Spinal cord (tissue), 10 donors: ENCODE results near the gene PPP1R37. TPM values are rescaled to one million over a fixed set of nuclear protein-coding genes. Genes with fewer than 3 reads are reported as not detected.

Experiments
- DNase-seq, 6 donors: peaks; one replicate each; pipeline versions ENCODE4 v3.0.0 to v3.0.0-alpha.2; 2013 to 2015; ENCODE audit warnings: low spot score in 6 of 6, low read depth in 4 of 6
- H3K27ac ChIP-seq: one replicate; pipeline ENCODE4 v1.5.1; 2013; ENCODE audit warnings: low read depth, low read length, control low read depth
- H3K27me3 ChIP-seq: one replicate; pipeline ENCODE4 v1.6.1; 2013; ENCODE audit warnings: low read length; ENCODE audit not compliant: control insufficient read depth, insufficient read depth
- H3K36me3 ChIP-seq: one replicate; pipeline ENCODE4 v1.6.1; 2013; ENCODE audit warnings: low read length; ENCODE audit not compliant: control insufficient read depth, insufficient read depth
- H3K4me1 ChIP-seq: one replicate; pipeline ENCODE4 v1.6.1; 2013; ENCODE audit warnings: low read length; ENCODE audit not compliant: control insufficient read depth, insufficient read depth
- H3K4me3 ChIP-seq: one replicate; pipeline ENCODE4 v1.5.1; 2013; ENCODE audit warnings: low read depth, low read length, control low read depth
- H3K9me3 ChIP-seq: one replicate; pipeline ENCODE4 v1.6.1; 2013; ENCODE audit warnings: low read length; ENCODE audit not compliant: control insufficient read depth, insufficient read depth
- WGBS: methylation state at CpG from one replicate; pipeline ENCODE4 v1.1.5; 2013; ENCODE audit warnings: missing lambda C conversion rate; ENCODE audit not compliant: insufficient coverage; 5-methylcytosine and 5-hydroxymethylcytosine counted together
- polyA plus RNA-seq, 2 donors: library from polyadenylated mRNA; unstranded; fragments of 120-200 nt; gene quantifications; one replicate each; pipeline ENCODE4 v1.2.1, GENCODE V29; 2013; ENCODE audit not compliant: insufficient read length in 2 of 2
- total RNA-seq, 2 donors: library from RNA; depleted of rRNA in 1 of 2; stranded (reverse); fragments of 120-200 nt in 1 of 2; fragments of >200 nt in 1 of 2; gene quantifications; one replicate each; pipeline versions ENCODE4 v1.2.3 to v1.2.4, GENCODE V29; 2013 to 2014
- donor health status: healthy.

The PPP1R37 gene
- total and polyA plus RNA-seq, 4 donors: 14.4 to 39.6 (median 31.5) TPM

- peaks cover 7% of the 10 kb centered on the region for H3K36me3 ChIP-seq
- no peak overlapping the region for H3K27ac ChIP-seq
- no peak for DNase-seq
- WGBS: 100% methylated on average over 8 of the region's 10 CpGs
- no peaks in the 10 kb centered on the region for H3K9me3 ChIP-seq
- no peaks in the 10 kb centered on the region for H3K27me3 ChIP-seq
- peaks cover 24% of the 10 kb centered on the region for H3K4me1 ChIP-seq
- no peak overlapping the region for H3K4me3 ChIP-seq
Observed at GRCh38 chr19:45175515-45176345, 82.8 kb downstream of the PPP1R37 start.

GRCh38 chr19:45177817-45178261 is 84.9 kb downstream of the PPP1R37 start, which contains the start of gene TRAPPC6A:
Gene TRAPPC6A, minus strand, starts transcription at chr19:45178237. Its CDS starts 19 bp downstream, at chr19:45178218.
- Histone ChIP-seq H3K36me3 (peaks cover 12% of the 10 kb centered on the region), H3K4me3 (peak within 1 kb of the TSS; percentile 87), H3K27me3 (no peaks in the 10 kb centered on the region), H3K27ac (peak within 1 kb of the TSS; percentile 95), H3K4me1 (peaks cover 25% of the 10 kb centered on the region), H3K9me3 (no peaks in the 10 kb centered on the region)
- DNase-seq: no peak
- WGBS: 0% methylated on average over 35 of the region's 36 CpGs

GRCh38 chr19:45178262-45179071 is 85.5 kb downstream of the PPP1R37 start, which contains the start of gene BLOC1S3:
Gene BLOC1S3, plus strand, starts transcription at chr19:45178784. Its CDS starts 513 bp downstream, at chr19:45179297.
- under 1% methylated on average over 51 of the region's 51 CpGs for WGBS
- peaks cover 12% of the 10 kb centered on the region for H3K36me3 ChIP-seq
- peaks cover 25% of the 10 kb centered on the region for H3K4me1 ChIP-seq
- no peaks in the 10 kb centered on the region for H3K9me3 ChIP-seq
- DNase-seq: peak; percentile 99 to 100 (median 100)
- H3K27ac ChIP-seq: peak within 1 kb of the TSS; percentile 95
- no peaks in the 10 kb centered on the region for H3K27me3 ChIP-seq
- peak within 1 kb of the TSS; percentile 87 for H3K4me3 ChIP-seq

GRCh38 chr19:45179072-45179891 is 86.3 kb downstream of the PPP1R37 start:
- peak overlapping the region; percentile 87 for H3K4me3 ChIP-seq
- WGBS: 1% methylated on average over 97 of the region's 97 CpGs
- peaks cover 25% of the 10 kb centered on the region for H3K4me1 ChIP-seq
- H3K27ac ChIP-seq: peak overlapping the region; percentile 92
- no peaks in the 10 kb centered on the region for H3K27me3 ChIP-seq
- H3K36me3 ChIP-seq: peaks cover 12% of the 10 kb centered on the region
- H3K9me3 ChIP-seq: no peaks in the 10 kb centered on the region
- DNase-seq: peak in 1 of 6 donors; percentile 33

GRCh38 chr19:45179892-45180370 is 87.0 kb downstream of the PPP1R37 start:
- H3K27me3 ChIP-seq: no peaks in the 10 kb centered on the region
- no peak for DNase-seq
- no peak overlapping the region for H3K27ac ChIP-seq
- no peaks in the 10 kb centered on the region for H3K9me3 ChIP-seq
- peaks cover 12% of the 10 kb centered on the region for H3K36me3 ChIP-seq
- H3K4me3 ChIP-seq: peak overlapping the region; percentile 12
- peaks cover 25% of the 10 kb centered on the region for H3K4me1 ChIP-seq
- 52% methylated on average over 5 of the region's 9 CpGs for WGBS

- 88% methylated on average over 5 of the region's 7 CpGs for WGBS
- Histone ChIP-seq H3K27me3 (no peaks in the 10 kb centered on the region), H3K4me1 (peaks cover 25% of the 10 kb centered on the region), H3K4me3 (no peak overlapping the region), H3K36me3 (peaks cover 12% of the 10 kb centered on the region), H3K27ac (no peak overlapping the region), H3K9me3 (no peaks in the 10 kb centered on the region)
- DNase-seq: no peak
Observed at GRCh38 chr19:45180936-45181335, 88.0 kb downstream of the PPP1R37 start.

GRCh38 chr19:45182758-45183157 is 89.8 kb downstream of the PPP1R37 start:
- Histone ChIP-seq H3K4me3 (no peak overlapping the region), H3K27me3 (no peaks in the 10 kb centered on the region), H3K9me3 (no peaks in the 10 kb centered on the region), H3K36me3 (peaks cover 12% of the 10 kb centered on the region), H3K27ac (no peak overlapping the region), H3K4me1 (peaks cover 18% of the 10 kb centered on the region)
- 92% methylated on average over 4 of the region's 4 CpGs for WGBS
- no peak for DNase-seq

- Histone ChIP-seq H3K4me1 (peaks cover 14% of the 10 kb centered on the region), H3K27me3 (no peaks in the 10 kb centered on the region), H3K36me3 (peaks cover 12% of the 10 kb centered on the region), H3K27ac (no peak overlapping the region), H3K4me3 (no peak overlapping the region), H3K9me3 (no peaks in the 10 kb centered on the region)
- no peak for DNase-seq
- WGBS: 98% methylated on average over 4 of the region's 5 CpGs
Observed at GRCh38 chr19:45184115-45184514, 91.1 kb downstream of the PPP1R37 start.
